Measurements from ENCODE around the gene TSPAN16. TPM values are rescaled to one million over a fixed set of nuclear protein-coding genes. Genes with fewer than 3 reads are reported as not detected.
A peak's percentile ranks its signal among the peaks of the same experiment; 100 is the strongest.
"Not testable (repeated sequence)": the region's sequence is repeated elsewhere in the genome, so short reads cannot be mapped to it uniquely, and the experiment has no call there.

TSPAN16 gene
- total and polyA plus RNA-seq, 2 donors (not counting 3 experiments of a cell fraction or from before 2014, with no cell fraction given): not detected

- CTCF ChIA-PET: interaction anchor here (0.9 to 2.2 kb wide), 7 partner anchors 8 to 45 kb away, joined by 3 to 23 read pairs (median 6); partner anchors contain the start of gene SWSAP1
- dilution Hi-C loops (cut with MboI; ENCODE audit: extremely low pct_ligation_motif_present, low sequenced_read_pairs): no loop called here
Observed at GRCh38 chr19:11339254-11340098, 43.5 kb downstream of the TSPAN16 start, which contains the start of gene RAB3D. Gene RAB3D (minus strand): TSS chr19:11339657. CDS start chr19:11337399, 2,258 bp downstream.

GRCh38 chr19:11340099-11340467 lies 44.1 kb downstream of the TSPAN16 start:
- ChIA-PET CTCF (interaction anchor here (0.9 to 2.2 kb wide), 7 partner anchors 9 to 45 kb away, joined by 3 to 23 read pairs (median 6); partner anchors contain the start of gene SWSAP1), POLR2A (interaction anchor here (0.6 kb wide), 1 partner anchor 112 kb away, joined by 3 read pairs; no protein-coding TSS in a partner anchor)
- peak; percentile 8 for FAIRE-seq
- H3K9me3 ChIP-seq (replicated peaks; ENCODE audit: control insufficient read depth, insufficient read depth, low read length); H3K27me3 ChIP-seq (ENCODE audit: control insufficient read depth in 2 of 2, insufficient read depth in 2 of 2, low read length in 2 of 2); H3K9me1 ChIP-seq (replicated peaks; ENCODE audit: control insufficient read depth, extremely low read depth, insufficient read depth, low read length); H3K4me3 ChIP-seq (replicated peaks in 1 of 3; ENCODE audit: insufficient read depth in 1 of 3, low read depth in 1 of 3, low read length in 3 of 3); intact Hi-C loops (cut with micrococcal nuclease); DNase-seq (ENCODE audit: low read depth, low spot score); dilution Hi-C loops (cut with MboI; ENCODE audit: extremely low pct_ligation_motif_present, low sequenced_read_pairs); H3K9ac ChIP-seq (replicated peaks; ENCODE audit: extremely low read depth, insufficient read depth, low read length); H2AFZ ChIP-seq (ENCODE audit: low read depth, low read length); H3K4me2 ChIP-seq (ENCODE audit: insufficient read depth, low read length); H4K20me1 ChIP-seq (replicated peaks; ENCODE audit: control insufficient read depth, extremely low read depth, insufficient read depth, low read length); H3K79me2 ChIP-seq (ENCODE audit: control insufficient read depth, insufficient read depth, low read length); H3K27ac ChIP-seq (ENCODE audit: insufficient read depth, low read depth, low read length); BruUV-seq (replicated peaks): not testable (repeated sequence)
- Histone ChIP-seq H3K36me3 (ENCODE audit: control insufficient read depth in 2 of 2, extremely low read depth in 1 of 2, insufficient read depth in 2 of 2, low read length in 2 of 2) (peaks cover 0 to 13% of the 10 kb centered on the region in 2 experiments), H3K4me1 (ENCODE audit: control insufficient read depth, extremely low read depth, insufficient read depth, low read length) (peaks cover 17% of the 10 kb centered on the region)

More at GRCh38 chr19:11339254-11340098, 43.5 kb downstream of the TSPAN16 start, which contains the start of gene RAB3D:
- Histone ChIP-seq H2AFZ (ENCODE audit: low read depth, low read length) (peak within 1 kb of the TSS; percentile 95), H3K4me2 (ENCODE audit: insufficient read depth, low read length) (peak within 1 kb of the TSS; percentile 83), H3K27me3 (ENCODE audit: control insufficient read depth in 2 of 2, insufficient read depth in 2 of 2, low read length in 2 of 2) (no peaks in the 10 kb centered on the region), H4K20me1 (replicated peaks; ENCODE audit: control insufficient read depth, extremely low read depth, insufficient read depth, low read length) (no peaks in the 10 kb centered on the region), H3K9me1 (replicated peaks; ENCODE audit: control insufficient read depth, extremely low read depth, insufficient read depth, low read length) (no peaks in the 10 kb centered on the region), H3K4me3 (replicated peaks in 1 of 3; ENCODE audit: insufficient read depth in 1 of 3, low read depth in 1 of 3, low read length in 3 of 3) (peak within 1 kb of the TSS; percentile 43 to 91 (median 52)), H3K9me3 (replicated peaks; ENCODE audit: control insufficient read depth, insufficient read depth, low read length) (no peaks in the 10 kb centered on the region), H3K4me1 (ENCODE audit: control insufficient read depth, extremely low read depth, insufficient read depth, low read length) (peaks cover 16% of the 10 kb centered on the region), H3K9ac (replicated peaks; ENCODE audit: extremely low read depth, insufficient read depth, low read length) (peak within 1 kb of the TSS; percentile 30), H3K36me3 (ENCODE audit: control insufficient read depth in 2 of 2, extremely low read depth in 1 of 2, insufficient read depth in 2 of 2, low read length in 2 of 2) (peaks cover 0 to 14% of the 10 kb centered on the region in 2 experiments), H3K79me2 (ENCODE audit: control insufficient read depth, insufficient read depth, low read length) (no peaks in the 10 kb centered on the region), H3K27ac (ENCODE audit: insufficient read depth, low read depth, low read length) (no peak within 1 kb of the TSS)
- intact Hi-C loops (cut with micrococcal nuclease): loop anchor here (1.0 to 2.0 kb wide), 2 partner anchors 35 to 45 kb away; partner anchors contain the start of gene SWSAP1
- peak; percentile 96 for FAIRE-seq
- no peak for TF ChIP-seq MAX (IDR thresholded peaks at IDR 0.05; ENCODE audit: insufficient read depth, insufficient read length)
- TF ChIP-seq POLR2A (IDR thresholded peaks at IDR 0.05; ENCODE audit: low read depth, low read length): peak; percentile 54
- TF ChIP-seq POLR2AphosphoS5 (IDR thresholded peaks at IDR 0.05; ENCODE audit: insufficient read depth, low read depth, low read length): peak; percentile 52
- no TSS peak for BruUV-seq (replicated peaks)
- peak; percentile 88 for DNase-seq (ENCODE audit: low read depth, low spot score)
- POLR2A ChIA-PET: interaction anchor here (0.6 kb wide), 1 partner anchor 112 kb away, joined by 3 read pairs; no protein-coding TSS in a partner anchor
